Naive B cell (primary cell): ENCODE results near the gene CAPN3. TPM values are rescaled to one million over a fixed set of nuclear protein-coding genes. Genes with fewer than 3 reads are reported as not detected.
"Not testable (repeated sequence)": the region's sequence is repeated elsewhere in the genome, so short reads cannot be mapped to it uniquely, and the experiment has no call there.

Experiments used
- ATAC-seq, 2 donors: fragments of 150-1000 bp; cut with Tn5 transposase; 2 replicates each; pipeline ENCODE4 v1.10.0; 2021; ENCODE audit warnings: low read depth in 2 of 2, mild to moderate bottlenecking in 2 of 2, moderate library complexity in 2 of 2
- DNase-seq: peaks from one replicate; pipeline ENCODE4 v3.0.0; 2022
- H3K27ac Mint-ChIP-seq, 6 donors: one replicate each; pipeline ENCODE4 v1.8.0; 2020 to 2022; ENCODE audit warnings: mild to moderate bottlenecking in 6 of 6, mixed read lengths in 6 of 6, moderate library complexity in 5 of 6, inconsistent platforms in 2 of 6
- H3K27me3 Mint-ChIP-seq, 3 donors: one replicate each; pipeline ENCODE4 v1.8.0; 2021 to 2022; ENCODE audit warnings: mixed read lengths in 3 of 3, mild to moderate bottlenecking in 1 of 3
- H3K36me3 Mint-ChIP-seq, 2 donors: one replicate each; pipeline ENCODE4 v1.8.0; 2020 to 2022; ENCODE audit warnings: mixed read lengths in 2 of 2, inconsistent platforms in 1 of 2, mild to moderate bottlenecking in 1 of 2
- H3K4me1 Mint-ChIP-seq, 3 donors: one replicate each; pipeline ENCODE4 v1.8.0; 2020 to 2022; ENCODE audit warnings: mixed read lengths in 3 of 3, inconsistent platforms in 1 of 3, mild to moderate bottlenecking in 1 of 3, moderate library complexity in 1 of 3
- H3K4me3 Mint-ChIP-seq, 8 donors: one replicate each; pipeline ENCODE4 v1.8.0; 2020 to 2022; ENCODE audit warnings: mild to moderate bottlenecking in 8 of 8, mixed read lengths in 8 of 8, moderate library complexity in 8 of 8, inconsistent platforms in 2 of 8
- H3K9me3 Mint-ChIP-seq, 7 donors: one replicate each; pipeline ENCODE4 v1.8.0; 2020 to 2022; ENCODE audit warnings: mixed read lengths in 7 of 7, mild to moderate bottlenecking in 5 of 7, inconsistent platforms in 2 of 7, moderate library complexity in 1 of 7
- polyA plus RNA-seq, 6 donors: library from polyadenylated mRNA; unstranded; fragments of 300-500 nt; fragmentation: Illumina TruSeq; gene quantifications; one replicate each; pipeline ENCODE4 v1.2.3, GENCODE V29; 2021; ENCODE audit warnings: low read depth in 6 of 6

Gene CAPN3
- 1 to 10 TPM in 4 of 6 donors, under 1 TPM in 1, not detected in 1; 0.29 to 5.7 (median 1.6) TPM for polyA plus RNA-seq

- Mint-ChIP-seq H3K9me3 (no peaks in the 10 kb centered on the region), H3K4me3 (no peak within 1 kb of the TSS), H3K4me1 (peaks cover 0 to 4% (median 0%) of the 10 kb centered on the region in 3 donors), H3K36me3 (peaks cover 0 to 8% of the 10 kb centered on the region in 2 donors), H3K27ac (peak within 1 kb of the TSS in 1 of 6 donors; percentile 30), H3K27me3 (no peaks in the 10 kb centered on the region)
- ATAC-seq (no peak), DNase-seq (no peak)
Observed at GRCh38 chr15:42359249-42359648, at the start of gene CAPN3. Gene CAPN3 (plus strand): TSS chr15:42359501. CDS start chr15:42359806, 305 bp downstream.

- peaks cover 0 to 3% (median 0%) of the 10 kb centered on the region in 3 donors for H3K4me1 Mint-ChIP-seq
- H3K9me3 Mint-ChIP-seq, result no peaks in the 10 kb centered on the region
- DNase-seq (no peak), ATAC-seq (no peak)
- H3K36me3 Mint-ChIP-seq, result peaks cover 29 to 32% of the 10 kb centered on the region in 2 donors
- H3K4me3 Mint-ChIP-seq, result no peak overlapping the region
- peak overlapping the region in 1 of 6 donors; percentile 71 for H3K27ac Mint-ChIP-seq
- no peaks in the 10 kb centered on the region for H3K27me3 Mint-ChIP-seq
Observed at GRCh38 chr15:42313463-42313862, 45.8 kb upstream of the CAPN3 start.

GRCh38 chr15:42314818-42315217 lies 44.5 kb upstream of the CAPN3 start:
- peaks cover 26 to 31% of the 10 kb centered on the region in 2 donors for H3K36me3 Mint-ChIP-seq
- H3K4me3 Mint-ChIP-seq, result no peak overlapping the region
- peaks cover 0 to 3% (median 0%) of the 10 kb centered on the region in 3 donors for H3K4me1 Mint-ChIP-seq
- H3K9me3 Mint-ChIP-seq, result no peaks in the 10 kb centered on the region
- no peak for DNase-seq
- ATAC-seq, result no peak
- no peaks in the 10 kb centered on the region for H3K27me3 Mint-ChIP-seq
- no peak overlapping the region for H3K27ac Mint-ChIP-seq

GRCh38 chr15:42315521-42315920 lies 43.8 kb upstream of the CAPN3 start:
- DNase-seq (no peak), ATAC-seq (no peak)
- Mint-ChIP-seq H3K27ac (no peak overlapping the region), H3K4me1 (peaks cover 0 to 3% (median 0%) of the 10 kb centered on the region in 3 donors), H3K27me3 (no peaks in the 10 kb centered on the region), H3K4me3 (no peak overlapping the region), H3K36me3 (peaks cover 22 to 24% of the 10 kb centered on the region in 2 donors), H3K9me3 (no peaks in the 10 kb centered on the region)

GRCh38 chr15:42316282-42316805 lies 43.0 kb upstream of the CAPN3 start:
- not testable (repeated sequence) for H3K27ac Mint-ChIP-seq, H3K27me3 Mint-ChIP-seq, DNase-seq, H3K4me1 Mint-ChIP-seq, ATAC-seq, H3K4me3 Mint-ChIP-seq, H3K9me3 Mint-ChIP-seq
- peaks cover 19 to 20% of the 10 kb centered on the region in 2 donors for H3K36me3 Mint-ChIP-seq

GRCh38 chr15:42319206-42319605 lies 40.1 kb upstream of the CAPN3 start:
- Mint-ChIP-seq H3K9me3 (no peaks in the 10 kb centered on the region), H3K4me3 (no peak overlapping the region), H3K4me1 (peaks cover 0 to 3% (median 0%) of the 10 kb centered on the region in 3 donors), H3K27ac (peak overlapping the region in 1 of 6 donors; percentile 80), H3K36me3 (peaks cover 23 to 33% of the 10 kb centered on the region in 2 donors), H3K27me3 (no peaks in the 10 kb centered on the region)
- no peak for ATAC-seq
- DNase-seq, result no peak

GRCh38 chr15:42324308-42324707 lies 35.0 kb upstream of the CAPN3 start:
- no peaks in the 10 kb centered on the region for H3K4me1 Mint-ChIP-seq
- no peak overlapping the region for H3K4me3 Mint-ChIP-seq
- peaks cover 49 to 65% of the 10 kb centered on the region in 2 donors for H3K36me3 Mint-ChIP-seq
- H3K9me3 Mint-ChIP-seq, result no peaks in the 10 kb centered on the region
- DNase-seq, result no peak
- no peaks in the 10 kb centered on the region for H3K27me3 Mint-ChIP-seq
- ATAC-seq, result no peak
- peak overlapping the region in 1 of 6 donors; percentile 5 for H3K27ac Mint-ChIP-seq

GRCh38 chr15:42329161-42329560 lies 30.1 kb upstream of the CAPN3 start:
- no peak overlapping the region for H3K27ac Mint-ChIP-seq
- H3K36me3 Mint-ChIP-seq, result peaks cover 32 to 33% of the 10 kb centered on the region in 2 donors
- no peak for ATAC-seq

GRCh38 chr15:42329992-42330391 lies 29.3 kb upstream of the CAPN3 start:
- no peak for ATAC-seq
- Mint-ChIP-seq H3K27me3 (no peaks in the 10 kb centered on the region), H3K9me3 (peaks cover 0 to 9% (median 5%) of the 10 kb centered on the region in 7 donors), H3K36me3 (peaks cover 31 to 37% of the 10 kb centered on the region in 2 donors), H3K27ac (no peak overlapping the region), H3K4me1 (no peaks in the 10 kb centered on the region), H3K4me3 (no peak overlapping the region)
- DNase-seq, result no peak

More at GRCh38 chr15:42329161-42329560, 30.1 kb upstream of the CAPN3 start:
- Mint-ChIP-seq H3K9me3 (peaks cover 0 to 4% (median 0%) of the 10 kb centered on the region in 7 donors), H3K4me3 (no peak overlapping the region), H3K27me3 (no peaks in the 10 kb centered on the region), H3K4me1 (no peaks in the 10 kb centered on the region)
- no peak for DNase-seq

GRCh38 chr15:42331235-42331634 lies 28.1 kb upstream of the CAPN3 start:
- no peak for ATAC-seq
- H3K9me3 Mint-ChIP-seq, result peaks cover 0 to 17% (median 11%) of the 10 kb centered on the region in 7 donors
- no peak overlapping the region for H3K4me3 Mint-ChIP-seq
- DNase-seq, result no peak
- peaks cover 35 to 38% of the 10 kb centered on the region in 2 donors for H3K36me3 Mint-ChIP-seq
- H3K4me1 Mint-ChIP-seq, result no peaks in the 10 kb centered on the region
- H3K27ac Mint-ChIP-seq, result no peak overlapping the region
- H3K27me3 Mint-ChIP-seq, result no peaks in the 10 kb centered on the region

GRCh38 chr15:42332331-42332730 lies 27.0 kb upstream of the CAPN3 start:
- H3K9me3 Mint-ChIP-seq, result peaks cover 0 to 22% (median 15%) of the 10 kb centered on the region in 7 donors
- peaks cover 24 to 27% of the 10 kb centered on the region in 2 donors for H3K36me3 Mint-ChIP-seq
- no peaks in the 10 kb centered on the region for H3K27me3 Mint-ChIP-seq
- no peak overlapping the region for H3K4me3 Mint-ChIP-seq
- no peak for ATAC-seq
- H3K27ac Mint-ChIP-seq, result no peak overlapping the region
- no peak for DNase-seq
- H3K4me1 Mint-ChIP-seq, result no peaks in the 10 kb centered on the region

- H3K4me3 Mint-ChIP-seq, result no peak overlapping the region
- no peaks in the 10 kb centered on the region for H3K4me1 Mint-ChIP-seq
- H3K9me3 Mint-ChIP-seq, result peaks cover 0 to 22% (median 15%) of the 10 kb centered on the region in 7 donors
- no peak overlapping the region for H3K27ac Mint-ChIP-seq
- ATAC-seq, result no peak
- peaks cover 15 to 17% of the 10 kb centered on the region in 2 donors for H3K36me3 Mint-ChIP-seq
- H3K27me3 Mint-ChIP-seq, result no peaks in the 10 kb centered on the region
- DNase-seq, result no peak
Observed at GRCh38 chr15:42335074-42335473, 24.2 kb upstream of the CAPN3 start.

GRCh38 chr15:42336650-42337049 lies 22.7 kb upstream of the CAPN3 start:
- H3K4me3 Mint-ChIP-seq, DNase-seq, H3K27me3 Mint-ChIP-seq, H3K27ac Mint-ChIP-seq, ATAC-seq, H3K4me1 Mint-ChIP-seq: not testable (repeated sequence)
- peaks cover 10 to 15% of the 10 kb centered on the region in 2 donors for H3K36me3 Mint-ChIP-seq
- peaks cover 0 to 22% (median 15%) of the 10 kb centered on the region in 7 donors for H3K9me3 Mint-ChIP-seq

- Mint-ChIP-seq H3K27ac (peak overlapping the region in 2 of 6 donors; percentile 76 to 79), H3K36me3 (peaks cover 10 to 15% of the 10 kb centered on the region in 2 donors), H3K9me3 (peaks cover 0 to 22% (median 15%) of the 10 kb centered on the region in 7 donors)
- H3K4me3 Mint-ChIP-seq, H3K27me3 Mint-ChIP-seq, H3K4me1 Mint-ChIP-seq, ATAC-seq, DNase-seq: not testable (repeated sequence)
Observed at GRCh38 chr15:42337104-42337503, 22.2 kb upstream of the CAPN3 start.
